ENCODE results near the gene ITGB8. TPM values are rescaled to one million over a fixed set of nuclear protein-coding genes. Genes with fewer than 3 reads are reported as not detected.

ITGB8 gene
- total and polyA plus RNA-seq, 9 of the 15 experiments (the other 6 are each of a cell fraction or from before 2014, with no cell fraction given), result under 0.01 to 0.03 (median 0.02) TPM; not detected in 6

DNA sequence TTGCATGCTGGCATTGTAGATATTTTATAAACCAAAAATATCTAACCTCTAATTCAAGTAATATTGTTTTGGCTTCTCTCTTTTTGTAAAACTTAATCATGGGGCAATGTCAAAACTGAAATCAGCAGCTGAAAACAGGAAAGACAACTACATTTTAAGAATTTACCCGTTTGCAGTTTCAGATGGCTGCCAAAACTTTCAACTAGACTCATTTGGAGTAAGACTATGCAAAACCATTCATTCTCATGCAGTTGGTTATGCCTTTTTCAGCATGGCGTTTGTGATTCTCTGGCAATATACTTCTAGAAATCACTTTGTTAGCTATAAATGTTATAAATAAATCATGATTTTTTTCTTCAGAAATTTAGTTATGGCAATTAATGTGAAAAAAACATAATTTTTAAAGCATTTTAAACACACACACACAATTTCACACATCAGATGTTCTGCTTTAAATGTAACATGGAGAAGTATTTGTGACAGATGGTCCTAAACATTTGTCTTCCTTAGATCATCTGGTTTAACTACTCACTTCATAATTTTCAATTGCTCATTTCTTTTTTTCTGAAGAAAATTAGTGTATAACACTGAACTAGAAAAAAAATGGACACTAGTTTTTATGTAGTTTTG, 116.4 kb downstream of the ITGB8 start:
- H3K4me2 ChIP-seq (ENCODE audit: insufficient read depth, low read length), result no peak overlapping the region
- H2AFZ ChIP-seq (ENCODE audit: low read depth, low read length), result no peak overlapping the region
- no peak for DNase-seq (ENCODE audit: extremely low read depth in 1 of 4, low spot score in 3 of 4)
- no peaks in the 10 kb centered on the region for H3K36me3 ChIP-seq (ENCODE audit: control insufficient read depth, insufficient read depth, low read length)
- H3K4me3 ChIP-seq, result no peak overlapping the region
- no peaks in the 10 kb centered on the region for H3K9me3 ChIP-seq (replicated peaks; ENCODE audit: control insufficient read depth, insufficient read depth, low read depth, low read length)
- in situ Hi-C loops (cut with MboI) (loop anchor here (10.0 kb wide), 1 partner anchor 702 kb away; no protein-coding TSS in a partner anchor), intact Hi-C loops (cut with micrococcal nuclease) (no loop called here)
- FAIRE-seq, result no peak
- H3K9ac ChIP-seq (ENCODE audit: insufficient read depth in 1 of 2, low read depth in 2 of 2, low read length in 2 of 2), result no peak overlapping the region
- 0% methylated on average over 2 of the region's 2 CpGs for WGBS (ENCODE audit: insufficient coverage, low coverage, missing lambda C conversion rate)
- no peaks in the 10 kb centered on the region for H4K20me1 ChIP-seq (replicated peaks; ENCODE audit: control insufficient read depth, insufficient read depth, low read length)
- H3K27ac ChIP-seq (ENCODE audit: extremely low read depth, low read depth, low read length), result no peak overlapping the region
- ChIA-PET POLR2A (no interaction called here), CTCF (ENCODE audit: low intra/inter-chr PET ratio) (no interaction called here)
- H3K27me3 ChIP-seq (ENCODE audit: control insufficient read depth in 2 of 2, insufficient read depth in 2 of 2, low read length in 2 of 2), result no peaks in the 10 kb centered on the region
- H3K79me2 ChIP-seq (ENCODE audit: control insufficient read depth, insufficient read depth, low read length), result no peaks in the 10 kb centered on the region
- no peaks in the 10 kb centered on the region for H3K4me1 ChIP-seq (replicated peaks in 1 of 2; ENCODE audit: control insufficient read depth in 2 of 2, insufficient read depth in 2 of 2, low read length in 2 of 2)
- BruUV-seq (replicated peaks), result no TSS peak
- no peak for ATAC-seq
- no peaks in the 10 kb centered on the region for H3K9me1 ChIP-seq (ENCODE audit: control insufficient read depth, insufficient read depth, low read length)
- TF ChIP-seq ZNF592 (IDR thresholded peaks at IDR 0.05) (no peak), TBL1XR1 (IDR thresholded peaks at IDR 0.05; ENCODE audit: low read length in 2 of 2) (no peak), ZNF239 (CRISPR knock-in tag; IDR thresholded peaks at IDR 0.05) (no peak), EHMT2 (IDR thresholded peaks at IDR 0.05) (no peak), ZSCAN32 (CRISPR knock-in tag; IDR thresholded peaks at IDR 0.05) (no peak), ZNF24 (IDR thresholded peaks at IDR 0.05) (no peak), YY1 (IDR thresholded peaks at IDR 0.05; ENCODE audit: borderline replicate concordance in 1 of 3, control insufficient read depth in 1 of 3, extremely low read depth in 1 of 3, insufficient read depth in 3 of 3, insufficient read length in 1 of 3, insufficient replicate concordance in 2 of 3, low read depth in 1 of 3, low read length in 2 of 3) (no peak), FOXJ2 (tag; IDR thresholded peaks at IDR 0.05) (no peak), CHAMP1 (IDR thresholded peaks at IDR 0.05) (no peak), LCOR (CRISPR knock-in tag; IDR thresholded peaks at IDR 0.05) (no peak), ZNF644 (tag; IDR thresholded peaks at IDR 0.05; ENCODE audit: low read depth) (no peak), SMC3 (conservative IDR thresholded peaks at IDR 0.05; ENCODE audit: insufficient read depth, low read depth, low read length) (no peak), GATA2 (CRISPR knock-in tag; IDR thresholded peaks at IDR 0.05) (no peak), THAP7 (CRISPR knock-in tag; IDR thresholded peaks at IDR 0.05) (no peak), ARID1B (IDR thresholded peaks at IDR 0.05) (no peak), BRCA1 (IDR thresholded peaks at IDR 0.05) (no peak), BRCA1 (CRISPR knock-in tag; IDR thresholded peaks at IDR 0.05) (no peak)
